ENCODE data around the gene ZNF536. TPM values are rescaled to one million over a fixed set of nuclear protein-coding genes. Genes with fewer than 3 reads are reported as not detected.

Gene ZNF536
- total and polyA plus RNA-seq, 7 donors, result under 0.01 to 8.9 (median 3.8) TPM

GRCh38 chr19:30516111-30516510 lies 143.9 kb downstream of the ZNF536 start:
- no peaks in the 10 kb centered on the region for H3K27me3 ChIP-seq
- no peak for DNase-seq
- intact Hi-C loops (cut with DNase I), result no loop called here
- no peak overlapping the region for H3K27ac ChIP-seq
- no peaks in the 10 kb centered on the region for H3K4me1 ChIP-seq
- TF ChIP-seq POLR2A (IDR thresholded peaks at IDR 0.05), result no peak
- TF ChIP-seq CTCF (IDR thresholded peaks at IDR 0.05), result no peak
- no peak for TF ChIP-seq POLR2AphosphoS5 (IDR thresholded peaks at IDR 0.05)
- no peak for TF ChIP-seq EP300 (IDR thresholded peaks at IDR 0.05)
- H3K9me3 ChIP-seq, result no peaks in the 10 kb centered on the region
- no peak overlapping the region for H3K4me3 ChIP-seq
- H3K36me3 ChIP-seq, result no peaks in the 10 kb centered on the region
- 85 to 89% methylated on average over 6 of the region's 6 CpGs for WGBS, 2 donors

GRCh38 chr19:30516531-30516930 lies 144.3 kb downstream of the ZNF536 start:
- Histone ChIP-seq H3K27ac (no peak overlapping the region), H3K4me1 (no peaks in the 10 kb centered on the region), H3K4me3 (no peak overlapping the region), H3K36me3 (no peaks in the 10 kb centered on the region), H3K27me3 (no peaks in the 10 kb centered on the region), H3K9me3 (no peaks in the 10 kb centered on the region)
- no peak for DNase-seq
- TF ChIP-seq POLR2A (IDR thresholded peaks at IDR 0.05) (no peak), EP300 (IDR thresholded peaks at IDR 0.05) (no peak), CTCF (IDR thresholded peaks at IDR 0.05) (no peak), POLR2AphosphoS5 (IDR thresholded peaks at IDR 0.05) (no peak)
- 91 to 94% methylated on average over 17 of the region's 17 CpGs for WGBS, 2 donors
- intact Hi-C loops (cut with DNase I), result no loop called here

GRCh38 chr19:30518965-30519606 lies 146.9 kb downstream of the ZNF536 start:
- no peak overlapping the region for H3K27ac ChIP-seq
- peaks cover 0 to 5% (median 0%) of the 10 kb centered on the region in 3 donors for H3K27me3 ChIP-seq
- 73 to 78% methylated on average over 13 of the region's 13 CpGs for WGBS, 2 donors
- intact Hi-C loops (cut with DNase I), result no loop called here
- no peak overlapping the region for H3K4me3 ChIP-seq
- no peak for DNase-seq
- no peaks in the 10 kb centered on the region for H3K9me3 ChIP-seq
- H3K4me1 ChIP-seq, result no peaks in the 10 kb centered on the region
- H3K36me3 ChIP-seq, result no peaks in the 10 kb centered on the region
- TF ChIP-seq EP300 (IDR thresholded peaks at IDR 0.05), result no peak
- TF ChIP-seq POLR2AphosphoS5 (IDR thresholded peaks at IDR 0.05), result no peak
- TF ChIP-seq CTCF (IDR thresholded peaks at IDR 0.05), result no peak
- no peak for TF ChIP-seq POLR2A (IDR thresholded peaks at IDR 0.05)

- intact Hi-C loops (cut with DNase I), result no loop called here
- no peaks in the 10 kb centered on the region for H3K9me3 ChIP-seq
- WGBS, 2 donors, result 87 to 90% methylated on average over 3 of the region's 3 CpGs
- no peaks in the 10 kb centered on the region for H3K4me1 ChIP-seq
- no peak overlapping the region for H3K4me3 ChIP-seq
- peaks cover 0 to 5% (median 0%) of the 10 kb centered on the region in 3 donors for H3K27me3 ChIP-seq
- DNase-seq, result no peak
- H3K36me3 ChIP-seq, result no peaks in the 10 kb centered on the region
- no peak overlapping the region for H3K27ac ChIP-seq
- TF ChIP-seq EP300 (IDR thresholded peaks at IDR 0.05), result no peak
Measured at GRCh38 chr19:30519607-30520205, 147.5 kb downstream of the ZNF536 start.

GRCh38 chr19:30520735-30521479 lies 148.7 kb downstream of the ZNF536 start:
- no peaks in the 10 kb centered on the region for H3K9me3 ChIP-seq

More at GRCh38 chr19:30520735-30521479, 148.7 kb downstream of the ZNF536 start:
- DNase-seq, result no peak
- Histone ChIP-seq H3K27ac (no peak overlapping the region), H3K4me1 (no peaks in the 10 kb centered on the region), H3K27me3 (peaks cover 0 to 5% (median 0%) of the 10 kb centered on the region in 3 donors), H3K36me3 (no peaks in the 10 kb centered on the region), H3K4me3 (no peak overlapping the region)
- 80 to 82% methylated on average over 9 of the region's 9 CpGs for WGBS, 2 donors
- intact Hi-C loops (cut with DNase I), result no loop called here
- no peak for TF ChIP-seq CTCF (IDR thresholded peaks at IDR 0.05)
- TF ChIP-seq POLR2A (IDR thresholded peaks at IDR 0.05), result no peak

Data from sigmoid colon (tissue), 7 donors.